HUES6 (cell line): Measurements from ENCODE around the gene RPP21.

Source experiments
- H3K27ac ChIP-seq: 2 replicates; pipeline ENCODE4 v1.7.0; 2013; ENCODE audit warnings: low read depth, mild to moderate bottlenecking, low read length, inconsistent platforms
- H3K27me3 ChIP-seq: 2 replicates; pipeline ENCODE4 v1.6.1; 2013; ENCODE audit warnings: low read length; ENCODE audit not compliant: control insufficient read depth, insufficient read depth
- H3K36me3 ChIP-seq: 2 replicates; pipeline ENCODE4 v1.6.1; 2013; ENCODE audit warnings: low read length; ENCODE audit not compliant: control insufficient read depth, insufficient read depth
- H3K4me1 ChIP-seq: 2 replicates; pipeline ENCODE4 v1.6.1; 2013; ENCODE audit warnings: low read length; ENCODE audit not compliant: control insufficient read depth, insufficient read depth
- H3K4me3 ChIP-seq: 2 replicates; pipeline ENCODE4 v1.5.1; 2013; ENCODE audit warnings: low read depth, low read length
- H3K9ac ChIP-seq: one replicate; pipeline ENCODE4 v1.6.1; 2013; ENCODE audit warnings: mild to moderate bottlenecking, low read length
- H3K9me3 ChIP-seq: 2 replicates; pipeline ENCODE4 v1.6.1; 2013; ENCODE audit warnings: low read depth, low read length; ENCODE audit not compliant: control insufficient read depth, insufficient read depth

Gene RPP21

DNA sequence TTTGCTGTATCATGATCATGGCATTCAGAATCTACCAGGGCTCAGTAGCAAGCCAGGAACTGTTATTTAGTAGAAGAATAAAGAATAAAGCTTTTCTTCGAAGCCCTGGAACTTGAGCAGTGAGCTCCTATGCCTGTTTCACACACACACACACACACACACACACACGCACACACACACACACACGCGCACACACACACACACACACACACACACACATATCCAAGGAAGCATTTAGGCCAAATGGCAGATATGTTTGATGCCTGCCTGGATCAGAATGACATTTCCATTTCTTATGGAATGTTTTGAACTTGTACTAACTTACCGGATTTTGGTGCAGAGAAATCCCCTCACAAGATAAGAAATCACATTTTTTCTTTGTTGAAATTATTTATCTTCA is 35.5 kb downstream of the RPP21 start:
- Histone ChIP-seq H3K9ac (no peak overlapping the region), H3K4me3 (no peak overlapping the region), H3K9me3 (no peaks in the 10 kb centered on the region), H3K27ac (no peak overlapping the region), H3K36me3 (no peaks in the 10 kb centered on the region), H3K27me3 (peaks cover 41% of the 10 kb centered on the region), H3K4me1 (no peaks in the 10 kb centered on the region)

GRCh38 chr6:30386166-30386565 is 41.2 kb downstream of the RPP21 start:
- H3K4me3 ChIP-seq, result no peak overlapping the region
- H3K4me1 ChIP-seq, result peaks cover under 1% of the 10 kb centered on the region; the same call in 1 of the 2 replicates
- H3K36me3 ChIP-seq, result no peaks in the 10 kb centered on the region
- no peak overlapping the region for H3K27ac ChIP-seq
- no peak overlapping the region for H3K9ac ChIP-seq
- H3K27me3 ChIP-seq, result peaks cover 65% of the 10 kb centered on the region
- H3K9me3 ChIP-seq, result no peaks in the 10 kb centered on the region

DNA sequence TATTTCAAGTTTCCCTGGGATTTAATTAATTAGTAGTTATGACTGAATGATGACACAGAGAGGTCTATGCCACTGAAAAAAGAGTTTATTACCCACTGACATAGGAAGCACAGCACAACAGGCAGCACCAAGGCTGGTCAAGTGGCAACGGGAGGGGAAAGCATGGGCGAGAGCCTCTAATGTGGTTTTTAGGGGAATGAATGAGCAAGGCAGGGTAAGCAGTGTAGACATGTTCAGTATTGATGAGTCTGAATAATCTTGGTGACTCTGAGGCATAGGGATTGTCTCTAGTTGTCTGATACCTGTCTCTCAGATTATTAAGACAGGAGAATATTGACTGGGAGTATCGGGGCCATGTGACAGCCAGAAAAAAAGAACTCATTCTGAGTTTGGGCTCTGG is 46.3 kb downstream of the RPP21 start:
- Histone ChIP-seq H3K36me3 (no peaks in the 10 kb centered on the region), H3K9ac (no peak overlapping the region), H3K4me3 (no peak overlapping the region), H3K4me1 (peaks cover 6% of the 10 kb centered on the region; the same call in 1 of the 2 replicates), H3K27me3 (peaks cover 63% of the 10 kb centered on the region), H3K9me3 (no peaks in the 10 kb centered on the region), H3K27ac (no peak overlapping the region)

DNA sequence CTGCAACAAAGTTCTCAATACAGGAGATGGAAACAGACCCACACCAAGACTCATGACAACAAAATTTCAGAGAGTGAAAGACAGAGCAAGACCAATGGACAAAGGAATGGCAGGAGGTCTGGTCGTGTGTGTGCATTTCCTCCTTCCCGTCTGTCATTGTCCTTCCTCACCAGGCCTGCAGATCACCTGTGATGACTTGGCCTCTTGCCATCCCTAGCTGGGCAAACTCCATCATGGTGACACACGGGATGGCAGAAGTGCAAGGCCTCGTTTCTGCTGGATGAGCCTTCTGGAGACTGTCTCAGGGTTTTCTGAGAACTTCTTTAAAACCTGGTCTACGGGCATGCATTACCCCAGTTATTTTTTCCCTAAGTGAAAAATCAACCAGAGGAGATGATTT is 49.2 kb downstream of the RPP21 start:
- no peaks in the 10 kb centered on the region for H3K9me3 ChIP-seq
- no peak overlapping the region for H3K27ac ChIP-seq
- no peaks in the 10 kb centered on the region for H3K36me3 ChIP-seq
- peaks cover 44% of the 10 kb centered on the region for H3K27me3 ChIP-seq
- peaks cover 6% of the 10 kb centered on the region; the same call in 1 of the 2 replicates for H3K4me1 ChIP-seq
- no peak overlapping the region for H3K4me3 ChIP-seq
- no peak overlapping the region for H3K9ac ChIP-seq
